HK-2 (cell line): ENCODE measurements around the gene ARHGEF40.
A peak's percentile ranks its signal among the peaks of the same experiment; 100 is the strongest.
"Not testable (repeated sequence)": the region's sequence is repeated elsewhere in the genome, so short reads cannot be mapped to it uniquely, and the experiment has no call there.

Experiments used
- DNase-seq: peaks from one replicate; pipeline ENCODE4 v3.0.0-alpha.2; 2018; ENCODE audit not compliant: unreplicated experiment

Gene ARHGEF40

DNA sequence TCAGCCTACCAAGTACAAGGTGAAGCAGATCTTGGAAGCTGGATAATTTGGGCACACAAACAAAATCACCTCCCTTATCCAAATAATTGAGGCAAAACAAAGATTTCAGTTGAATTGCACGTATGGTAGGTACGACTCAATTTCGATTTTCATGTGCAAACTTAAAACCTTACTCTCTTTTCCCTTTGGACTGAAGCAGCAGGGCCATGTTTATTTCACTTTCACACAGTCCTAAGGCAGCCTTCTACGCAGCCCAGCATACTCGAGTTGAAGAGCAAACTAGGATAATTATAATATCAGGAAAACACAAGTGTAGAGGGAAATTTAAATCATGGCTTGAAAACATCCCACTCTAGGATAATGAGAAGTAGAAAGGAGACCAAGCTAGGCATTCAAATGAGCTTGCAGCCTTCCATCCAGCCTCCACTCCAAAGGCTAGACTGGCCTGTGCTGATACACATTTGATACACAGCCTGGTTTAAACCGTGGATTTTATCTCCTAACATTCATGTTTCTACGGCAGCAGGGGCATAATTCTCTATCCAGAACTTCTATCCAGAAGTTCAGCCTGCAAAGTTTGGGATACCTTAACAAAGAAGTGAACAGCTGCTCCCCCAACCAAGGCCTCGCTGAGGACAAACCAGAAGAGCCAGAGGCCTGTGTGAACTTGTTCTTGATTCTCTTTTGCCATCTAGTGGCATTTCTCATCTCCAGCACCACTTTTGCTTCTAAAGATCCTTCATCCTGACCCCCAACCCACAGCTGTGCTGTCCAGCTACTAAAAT lies 30.3 kb upstream of the ARHGEF40 start:
- no peak for DNase-seq

GRCh38 chr14:21040370-21040925 lies 29.7 kb upstream of the ARHGEF40 start:
- DNase-seq = no peak

GRCh38 chr14:21040941-21041340 lies 29.2 kb upstream of the ARHGEF40 start:
- not testable (repeated sequence) for DNase-seq

DNA sequence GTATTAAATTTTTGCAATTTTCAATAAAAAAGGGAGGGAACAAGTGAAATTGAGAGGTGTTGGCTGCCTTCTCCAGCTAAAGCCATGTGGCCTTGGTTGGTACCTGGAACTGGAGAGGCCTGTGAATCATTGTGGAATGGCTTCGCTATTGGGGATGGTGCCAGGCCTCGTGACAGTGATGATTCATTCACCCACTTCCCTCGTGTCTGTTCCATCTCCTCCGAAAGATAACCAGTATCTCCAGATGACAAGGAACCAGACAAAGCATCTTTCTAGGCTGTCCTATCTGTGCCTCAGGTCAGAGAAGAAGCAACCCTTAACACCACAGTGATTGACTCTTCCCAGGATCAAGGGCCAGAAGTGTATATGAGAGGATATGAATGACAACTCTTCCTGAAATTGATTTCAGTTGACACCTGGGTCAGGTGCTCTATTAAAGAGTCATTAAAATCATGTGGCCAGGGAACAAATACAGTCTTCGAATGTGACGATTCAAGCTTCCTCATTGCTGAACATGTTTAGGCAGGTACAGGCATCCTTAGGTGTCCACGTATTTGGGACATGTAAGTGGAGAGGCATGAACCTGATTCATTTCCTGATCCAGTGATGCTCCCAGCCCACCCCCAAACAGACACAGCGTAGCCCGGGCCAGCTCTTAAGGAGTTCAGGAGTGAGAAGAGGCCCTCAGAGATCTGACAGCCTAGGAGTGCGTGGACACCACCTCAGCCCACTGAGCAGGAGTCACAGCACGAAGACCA lies 28.2 kb upstream of the ARHGEF40 start, which contains the start of gene RNASE7:
TSS of gene RNASE7 (plus strand) at position 687 of the 758 bp plus-strand sequence. CDS start 631 bp downstream, outside the sequence.
- DNase-seq = peak; percentile 32

- no peak for DNase-seq
Measured at GRCh38 chr14:21042918-21043317, 27.2 kb upstream of the ARHGEF40 start.

DNA sequence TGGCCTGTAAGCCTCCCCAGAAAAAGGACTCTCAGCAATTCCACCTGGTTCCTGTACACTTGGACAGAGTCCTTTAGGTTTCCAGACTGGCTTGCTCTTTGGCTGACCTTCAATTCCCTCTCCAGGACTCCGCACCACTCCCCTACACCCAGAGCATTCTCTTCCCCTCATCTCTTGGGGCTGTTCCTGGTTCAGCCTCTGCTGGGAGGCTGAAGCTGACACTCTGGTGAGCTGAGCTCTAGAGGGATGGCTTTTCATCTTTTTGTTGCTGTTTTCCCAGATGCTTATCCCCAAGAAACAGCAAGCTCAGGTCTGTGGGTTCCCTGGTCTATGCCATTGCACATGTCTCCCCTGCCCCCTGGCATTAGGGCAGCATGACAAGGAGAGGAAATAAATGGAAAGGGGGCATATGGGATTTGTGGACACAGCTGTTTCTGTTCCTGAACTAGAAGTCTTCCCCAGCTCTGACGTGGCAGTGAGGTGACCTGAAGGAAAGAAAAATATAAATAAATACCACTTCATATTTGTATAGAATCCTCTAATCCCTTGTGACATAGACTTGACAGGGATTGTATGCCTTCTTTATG lies 26.6 kb upstream of the ARHGEF40 start:
- no peak for DNase-seq

DNA sequence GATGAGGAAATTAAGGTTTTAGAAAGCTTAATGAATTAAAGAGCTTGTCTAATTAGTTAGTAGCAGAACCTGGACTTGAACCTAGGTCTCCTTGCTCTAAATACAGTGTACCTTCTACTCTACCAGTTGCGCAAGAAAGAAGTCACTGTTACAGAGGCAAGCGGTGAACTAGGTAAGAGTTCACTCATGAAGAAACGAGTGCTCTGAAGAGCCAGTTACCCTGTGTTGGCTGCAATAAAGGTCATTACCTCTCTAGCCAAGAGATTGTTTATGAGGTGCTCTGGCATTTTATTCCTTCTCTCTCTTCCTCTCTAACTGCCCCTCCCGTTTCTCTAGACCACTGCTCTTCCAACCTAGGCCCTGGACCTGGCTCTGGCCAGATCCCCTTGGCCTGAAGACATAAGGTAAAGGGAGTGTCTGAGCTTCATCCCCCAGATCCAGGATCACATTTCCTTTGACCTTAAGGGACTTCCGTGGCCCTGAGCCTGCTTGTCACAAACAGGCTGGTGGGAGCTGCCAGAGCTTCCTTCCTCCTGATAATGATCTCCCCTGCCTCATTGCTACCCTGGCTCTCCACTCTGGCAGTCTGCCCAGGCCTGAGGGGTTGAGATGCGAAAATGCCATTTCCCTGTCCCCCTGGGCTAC lies 26.0 kb upstream of the ARHGEF40 start:
- no peak for DNase-seq

GRCh38 chr14:21047378-21047781 lies 22.7 kb upstream of the ARHGEF40 start:
- no peak for DNase-seq

DNA sequence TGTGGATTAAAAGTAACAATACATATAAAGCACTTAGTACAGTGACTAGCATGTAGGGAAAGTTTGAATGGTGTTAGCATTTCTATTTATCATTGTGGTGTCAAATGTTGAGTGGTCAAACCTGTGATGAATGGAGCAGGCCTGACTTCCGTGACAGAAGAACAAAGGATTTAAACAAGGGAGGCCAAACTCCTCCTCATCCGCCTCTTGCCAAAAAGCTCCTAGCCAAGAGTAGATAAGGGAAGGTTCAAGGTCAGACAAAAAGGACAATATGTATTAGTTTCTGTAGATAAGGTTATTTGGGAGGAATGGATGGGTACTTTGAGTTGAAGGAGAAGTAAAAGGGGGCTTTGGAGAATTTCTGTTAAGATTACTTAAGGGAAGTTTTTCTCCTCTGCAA lies 21.5 kb upstream of the ARHGEF40 start:
- no peak for DNase-seq

DNA sequence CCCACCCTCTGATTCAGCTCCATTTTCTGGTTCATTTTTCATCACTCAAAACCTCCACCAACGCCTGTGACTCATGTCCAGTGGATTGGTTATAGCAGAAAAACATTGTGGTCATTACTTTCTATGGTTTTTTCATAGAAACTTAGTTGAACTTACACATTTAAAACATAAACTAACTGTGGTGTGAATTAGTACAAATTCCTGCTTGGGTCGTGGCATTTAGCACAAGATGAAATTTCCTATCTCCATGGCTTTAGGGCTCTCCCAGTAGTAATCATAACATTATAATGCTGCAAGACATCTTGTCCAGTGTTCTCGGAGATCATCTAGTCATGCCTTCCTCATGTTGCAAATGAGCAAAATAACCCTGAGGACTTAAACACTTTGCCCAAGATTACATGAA lies 20.8 kb upstream of the ARHGEF40 start:
- DNase-seq = no peak

GRCh38 chr14:21050597-21050996 lies 19.5 kb upstream of the ARHGEF40 start:
- DNase-seq = no peak

DNA sequence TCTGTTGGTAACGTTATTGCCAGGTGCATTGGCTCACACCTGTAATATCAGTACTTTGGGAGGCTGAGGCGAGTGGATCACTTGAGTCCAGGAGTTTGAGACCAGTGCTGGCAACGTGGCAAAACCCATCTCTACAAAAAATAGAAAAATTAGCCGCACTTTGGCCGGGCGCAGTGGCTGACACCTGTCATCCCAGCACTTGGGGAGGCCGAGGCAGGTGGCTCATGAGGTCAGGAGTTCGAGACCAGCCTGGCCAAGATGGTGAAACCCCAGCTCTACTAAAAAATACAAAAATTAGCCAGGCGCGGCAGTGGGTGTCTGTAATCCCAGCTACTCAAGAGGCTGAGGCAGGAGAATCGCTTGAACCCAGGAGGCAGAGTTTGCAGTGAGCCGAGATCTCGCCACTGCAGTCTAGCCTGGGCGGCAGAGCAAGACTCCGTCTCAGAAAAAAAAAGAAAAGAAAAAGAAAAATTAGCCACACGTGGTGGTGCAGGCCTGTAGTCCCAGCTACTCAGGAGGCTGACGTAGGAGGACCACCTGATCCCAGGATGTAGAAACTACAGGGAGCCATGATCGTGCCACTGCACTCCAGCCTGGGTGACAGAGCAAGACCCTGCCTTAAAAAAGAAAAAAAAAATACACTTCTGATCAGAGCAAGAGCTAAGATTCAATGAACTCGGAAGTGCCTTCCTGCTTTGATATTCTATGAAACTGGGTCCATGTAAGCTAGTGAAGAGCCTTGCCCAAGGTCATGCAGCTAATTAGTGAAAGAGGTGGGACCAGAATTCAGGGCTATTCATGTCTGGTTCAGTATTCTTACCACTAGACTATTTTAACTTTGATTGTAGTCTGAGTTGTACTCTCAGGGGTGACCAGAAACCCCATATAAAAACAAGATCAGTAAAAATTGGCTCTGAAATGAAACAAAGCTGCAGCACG lies 16.7 kb upstream of the ARHGEF40 start:
- no peak for DNase-seq

GRCh38 chr14:21054123-21054767 lies 15.9 kb upstream of the ARHGEF40 start:
- DNase-seq = no peak

GRCh38 chr14:21054768-21055145 lies 15.3 kb upstream of the ARHGEF40 start:
- no peak for DNase-seq

DNA sequence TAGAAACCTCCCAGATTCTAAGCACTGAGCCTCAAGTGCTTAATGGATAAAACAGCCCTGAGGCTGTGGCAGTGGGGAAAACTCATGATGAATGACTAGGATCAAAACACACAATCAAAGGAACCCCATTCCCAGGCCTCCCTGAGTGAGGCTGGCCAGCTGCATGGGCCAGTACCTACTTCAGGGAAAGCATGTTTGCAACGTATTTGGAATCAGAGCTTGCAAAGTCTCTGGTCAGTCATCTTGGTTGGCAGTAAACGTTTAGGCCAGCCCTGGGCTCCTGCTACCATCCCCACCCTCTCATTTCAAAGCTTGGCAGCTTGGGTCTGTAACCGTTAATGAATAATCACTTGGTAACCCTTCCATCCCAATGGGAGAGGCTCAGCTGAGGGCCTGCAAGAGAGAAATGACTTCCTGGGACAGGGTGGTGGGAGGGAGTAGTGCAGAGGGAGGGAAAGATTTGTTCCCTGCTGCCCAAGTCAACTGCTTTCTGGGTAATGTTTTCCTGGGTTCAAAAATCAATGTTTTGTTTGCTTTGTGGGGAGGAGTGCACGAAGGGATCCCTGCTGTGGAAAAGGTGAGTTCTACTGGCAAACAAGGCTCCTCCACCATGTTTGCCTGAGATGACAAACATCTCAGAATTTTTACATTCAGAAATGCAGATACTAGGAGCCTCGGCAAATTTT lies 14.5 kb upstream of the ARHGEF40 start:
- no peak for DNase-seq

DNA sequence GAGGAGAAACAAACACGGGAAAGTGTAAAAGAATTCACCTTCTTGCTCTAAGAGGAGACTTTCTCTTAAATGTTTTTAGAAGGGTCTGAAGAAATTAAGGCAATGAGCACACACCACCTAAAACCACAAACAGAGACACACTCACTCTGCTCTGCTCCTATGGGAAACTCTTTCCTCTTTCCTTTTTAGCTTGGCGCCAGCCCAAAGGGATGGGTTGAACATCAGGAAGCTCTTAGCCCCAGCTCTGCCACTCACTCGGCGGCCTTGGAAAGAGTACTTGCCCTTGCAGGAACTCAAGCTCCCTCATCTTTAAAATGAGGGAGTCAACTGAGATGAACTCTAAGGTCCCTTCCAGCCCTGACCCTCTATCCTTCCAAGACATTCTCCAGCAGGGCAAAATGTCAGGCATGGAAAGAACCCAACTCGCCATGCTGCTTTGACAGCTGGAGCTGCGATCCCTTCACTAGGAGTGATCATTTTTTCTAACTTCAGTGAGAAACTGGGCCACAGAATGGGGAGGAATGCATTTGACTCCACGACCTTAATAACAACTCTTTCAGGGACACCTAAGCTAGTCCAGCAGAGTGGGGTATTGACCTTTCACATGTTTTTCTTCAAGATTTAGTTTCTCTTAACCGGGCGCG lies 13.5 kb upstream of the ARHGEF40 start:
- no peak for DNase-seq

DNA sequence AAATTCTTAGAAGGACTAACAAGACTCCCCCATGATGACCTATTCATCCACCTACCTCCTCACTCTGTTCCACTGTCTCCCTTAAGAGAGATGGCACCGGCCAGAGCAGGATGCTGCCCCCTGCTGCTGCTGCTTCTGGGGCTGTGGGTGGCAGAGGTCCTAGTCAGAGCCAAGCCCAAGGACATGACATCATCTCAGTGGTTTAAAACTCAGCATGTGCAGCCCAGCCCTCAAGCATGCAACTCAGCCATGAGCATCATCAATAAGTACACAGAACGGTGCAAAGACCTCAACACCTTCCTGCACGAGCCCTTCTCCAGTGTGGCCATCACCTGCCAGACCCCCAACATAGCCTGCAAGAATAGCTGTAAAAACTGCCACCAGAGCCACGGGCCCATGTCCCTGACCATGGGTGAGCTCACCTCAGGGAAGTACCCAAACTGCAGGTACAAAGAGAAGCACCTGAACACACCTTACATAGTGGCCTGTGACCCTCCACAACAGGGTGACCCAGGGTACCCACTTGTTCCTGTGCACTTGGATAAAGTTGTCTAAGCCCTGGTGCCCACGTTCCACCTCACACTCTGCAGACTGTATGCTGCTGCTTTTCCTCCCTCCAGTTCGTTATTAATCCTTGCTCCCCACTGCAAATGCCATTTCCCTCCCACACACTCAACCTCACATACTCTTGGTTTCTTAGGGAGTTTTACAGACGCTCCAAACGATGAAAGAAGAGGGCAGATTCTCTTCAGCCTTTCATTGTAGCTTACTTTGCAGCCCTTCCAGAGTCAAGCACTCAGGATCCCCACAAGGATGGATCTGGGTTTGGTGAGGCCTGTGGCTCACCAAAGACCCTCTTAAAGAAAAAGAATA lies 12.1 kb upstream of the ARHGEF40 start, which contains the start of gene RNASE8:
TSS of gene RNASE8 (plus strand) at position 20 of the 873 bp plus-strand sequence. CDS start at position 91, 71 bp downstream.
- no peak for DNase-seq

GRCh38 chr14:21058903-21059302 lies 11.2 kb upstream of the ARHGEF40 start:
- no peak for DNase-seq
